K562 (cell line): ENCODE results near the gene CYTH1. TPM values are rescaled to one million over a fixed set of nuclear protein-coding genes. Genes with fewer than 3 reads are reported as not detected.

Source experiments
- CHD2 ChIP-seq: IDR thresholded peaks from 2 replicates; pipeline ENCODE4 v1.6.1; 2011; ENCODE audit warnings: low read depth, low read length
- ESRRB ChIP-seq: fragments of 250-450 bp; sonication (Bioruptor Pico); IDR thresholded peaks from 2 replicates; pipeline ENCODE4 v1.5.0; 2020; ENCODE audit warnings: mild to moderate bottlenecking, moderate library complexity, borderline replicate concordance
- HMBOX1 ChIP-seq: sonication (generic); IDR thresholded peaks from 2 replicates; pipeline ENCODE4 v1.6.1; 2016
- HNRNPLL ChIP-seq: fragments of 200-400 bp; formaldehyde crosslinking; IDR thresholded peaks from 2 replicates; pipeline ENCODE4 v1.6.1; 2017; ENCODE audit warnings: low read length, low read depth, mild to moderate bottlenecking; ENCODE audit not compliant: poor library complexity, severe bottlenecking
- JUND ChIP-seq, 2 experiments: IDR thresholded peaks; 2 replicates in 1 of 2; 3 replicates in 1 of 2; pipeline ENCODE4 v1.6.1; 2011; ENCODE audit warnings: borderline replicate concordance in 2 of 2, low read depth in 2 of 2, low read length in 2 of 2, improper control_type of control experiment in 1 of 2, missing biosample characterization in 1 of 2, missing genetic modification characterization in 1 of 2, missing genetic modification reagents in 1 of 2
- MYBL2 ChIP-seq, 2 experiments: fragments of 450-650 bp in 1 of 2; sonication (generic) in 1 of 2; formaldehyde crosslinking in 1 of 2; IDR thresholded peaks; 2 replicates each; pipeline versions ENCODE4 v1.6.1 to v1.8.1; 2017 to 2022; ENCODE audit warnings: borderline replicate concordance in 1 of 2, inconsistent platforms in 1 of 2, low read depth in 1 of 2, mild to moderate bottlenecking in 1 of 2, missing genetic modification reagents in 1 of 2, moderate library complexity in 1 of 2
- NR2C2 ChIP-seq, 2 experiments: fragments of 200-800 bp in 1 of 2; sonication (Bioruptor generic) in 1 of 2; sonication (generic) in 1 of 2; formaldehyde crosslinking in 1 of 2; IDR thresholded peaks; 2 replicates each; pipeline versions ENCODE4 v1.6.1 to v1.8.0; 2016 to 2022; ENCODE audit warnings: mild to moderate bottlenecking in 1 of 2, missing compliant biosample characterization in 1 of 2, missing genetic modification characterization in 1 of 2, missing genetic modification reagents in 1 of 2
- RBM22 ChIP-seq: fragments of 200-400 bp; formaldehyde crosslinking; IDR thresholded peaks from 2 replicates; pipeline ENCODE4 v1.6.1; 2018; ENCODE audit warnings: low read length, low read depth; ENCODE audit not compliant: poor library complexity, severe bottlenecking
- TEAD4 ChIP-seq, 2 experiments: sonication (generic) in 1 of 2; formaldehyde crosslinking in 1 of 2; IDR thresholded peaks; 2 replicates each; pipeline versions ENCODE4 v1.6.1 to v1.8.0; 2012 to 2022; ENCODE audit warnings: borderline replicate concordance in 1 of 2, inconsistent platforms in 1 of 2, low read length in 1 of 2, mild to moderate bottlenecking in 1 of 2, missing genetic modification reagents in 1 of 2
- USF2 ChIP-seq: sonication (generic); formaldehyde crosslinking; IDR thresholded peaks from 2 replicates; pipeline ENCODE4 v1.5.0; 2020; ENCODE audit warnings: missing genetic modification reagents
- ZFP36 ChIP-seq: fragments of 150-350 bp; IDR thresholded peaks from 2 replicates; pipeline ENCODE4 v1.6.1; 2018; ENCODE audit warnings: low read length, low read depth; ENCODE audit not compliant: partially characterized antibody
- ZNF239 ChIP-seq: fragments of 250-450 bp; sonication (Bioruptor Pico); IDR thresholded peaks from 2 replicates; pipeline ENCODE4 v1.4.0; 2020; ENCODE audit warnings: mild to moderate bottlenecking
- ZNF277 ChIP-seq: fragments of 250-450 bp; sonication (Bioruptor Pico); IDR thresholded peaks from 2 replicates; pipeline ENCODE4 v1.8.0; 2022; ENCODE audit warnings: inconsistent platforms, mild to moderate bottlenecking, moderate library complexity, borderline replicate concordance
- ZNF639 ChIP-seq, 2 experiments: fragments of 200-800 bp in 1 of 2; sonication (Bioruptor generic) in 1 of 2; sonication (generic) in 1 of 2; formaldehyde crosslinking in 1 of 2; IDR thresholded peaks in 1 of 2; conservative IDR thresholded peaks in 1 of 2; 2 replicates each; pipeline versions ENCODE4 v1.5.0 to v1.6.1; 2016 to 2020; ENCODE audit warnings: missing compliant biosample characterization in 1 of 2, missing genetic modification characterization in 1 of 2, missing genetic modification reagents in 1 of 2
- ZZZ3 ChIP-seq: fragments of 450-650 bp; IDR thresholded peaks from 2 replicates; pipeline ENCODE4 v1.6.1; 2016; ENCODE audit warnings: antibody characterized with exemption, mild to moderate bottlenecking, moderate library complexity
- polyA plus RNA-seq, 8 experiments: library from polyadenylated mRNA; depleted of rRNA in 4 of 8; stranded (reverse) in 5 of 8; unstranded in 3 of 8; fragments of >200 nt; fragmentation: Nextera tagmentation in 2 of 8; fragmentation: Illumina TruSeq in 1 of 8; extraction: Ambion mirVana in 2 of 8; extraction: Trizol in 1 of 8; gene quantifications; 2 replicates each; pipeline versions ENCODE4 v1.2.1 to v1.2.3, GENCODE V29; 2011 to 2014; ENCODE audit warnings: inconsistent platforms in 1 of 8, missing spikeins in 1 of 8
- total RNA-seq, 7 experiments: library from RNA; depleted of rRNA in 6 of 7; stranded (reverse); fragments of >200 nt in 6 of 7; fragmentation: Illumina TruSeq in 2 of 7; extraction: Trizol in 2 of 7; gene quantifications; 2 replicates each; pipeline versions ENCODE4 v1.2.1 to v1.2.3, GENCODE V29; 2011 to 2021; ENCODE audit warnings: low replicate concordance in 1 of 7
- TF ChIP-seq, protein P1 (sequence below), 2 experiments: fragments of 450-650 bp; IDR thresholded peaks; 2 replicates each; pipeline ENCODE4 v1.6.1; 2016
- TF ChIP-seq, protein P2 (sequence below): fragments of 250-450 bp; sonication (Bioruptor Pico); IDR thresholded peaks from 2 replicates; pipeline ENCODE4 v1.4.0; 2020

The CYTH1 gene
- total and polyA plus RNA-seq, 9 of the 15 experiments (the other 6 are each of a cell fraction or from before 2014, with no cell fraction given): 0.52 to 27.7 (median 16.8) TPM

GRCh38 chr17:78748730-78749317 is 33.2 kb downstream of the CYTH1 start (continued):
- TF ChIP-seq ZNF639 (CRISPR knock-in tag; conservative IDR thresholded peaks at IDR 0.05 in 1 of 2, IDR thresholded peaks at IDR 0.05 in 1 of 2) (no peak), TEAD4 (IDR thresholded peaks at IDR 0.05; ENCODE audit: low read length) (peak; percentile 41; the same call in 1 of the 2 replicates), TEAD4 (CRISPR knock-in tag; IDR thresholded peaks at IDR 0.05; ENCODE audit: borderline replicate concordance) (no peak), NR2C2 (CRISPR knock-in tag; IDR thresholded peaks at IDR 0.05) (no peak), NR2C2 (tag; IDR thresholded peaks at IDR 0.05) (peak; percentile 47; the same call in 1 of the 2 replicates), RBM22 (no peak), CHD2 (no peak), USF2 (CRISPR knock-in tag) (peak; percentile 56), ZNF277 (no peak), ZZZ3 (no peak), ZFP36 (no peak), ESRRB (CRISPR knock-in tag) (no peak), ZNF239 (CRISPR knock-in tag) (no peak), HNRNPLL (no peak), HMBOX1 (peak; percentile 80), JUND (IDR thresholded peaks at IDR 0.05; ENCODE audit: borderline replicate concordance, low read depth, low read length) (peak; percentile 33; the same call in 1 of the 2 replicates), JUND (tag; IDR thresholded peaks at IDR 0.05; ENCODE audit: borderline replicate concordance, low read depth, low read length) (no peak; the same call in 2 of the 3 replicates), MYBL2 (IDR thresholded peaks at IDR 0.05; ENCODE audit: low read depth) (no peak), MYBL2 (CRISPR knock-in tag; IDR thresholded peaks at IDR 0.05; ENCODE audit: borderline replicate concordance) (no peak)
- TF ChIP-seq, protein P1, sequence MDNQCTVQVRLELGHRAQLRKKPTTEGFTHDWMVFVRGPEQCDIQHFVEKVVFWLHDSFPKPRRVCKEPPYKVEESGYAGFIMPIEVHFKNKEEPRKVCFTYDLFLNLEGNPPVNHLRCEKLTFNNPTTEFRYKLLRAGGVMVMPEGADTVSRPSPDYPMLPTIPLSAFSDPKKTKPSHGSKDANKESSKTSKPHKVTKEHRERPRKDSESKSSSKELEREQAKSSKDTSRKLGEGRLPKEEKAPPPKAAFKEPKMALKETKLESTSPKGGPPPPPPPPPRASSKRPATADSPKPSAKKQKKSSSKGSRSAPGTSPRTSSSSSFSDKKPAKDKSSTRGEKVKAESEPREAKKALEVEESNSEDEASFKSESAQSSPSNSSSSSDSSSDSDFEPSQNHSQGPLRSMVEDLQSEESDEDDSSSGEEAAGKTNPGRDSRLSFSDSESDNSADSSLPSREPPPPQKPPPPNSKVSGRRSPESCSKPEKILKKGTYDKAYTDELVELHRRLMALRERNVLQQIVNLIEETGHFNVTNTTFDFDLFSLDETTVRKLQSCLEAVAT (IDR thresholded peaks at IDR 0.05): no peak
- TF ChIP-seq, protein P2, sequence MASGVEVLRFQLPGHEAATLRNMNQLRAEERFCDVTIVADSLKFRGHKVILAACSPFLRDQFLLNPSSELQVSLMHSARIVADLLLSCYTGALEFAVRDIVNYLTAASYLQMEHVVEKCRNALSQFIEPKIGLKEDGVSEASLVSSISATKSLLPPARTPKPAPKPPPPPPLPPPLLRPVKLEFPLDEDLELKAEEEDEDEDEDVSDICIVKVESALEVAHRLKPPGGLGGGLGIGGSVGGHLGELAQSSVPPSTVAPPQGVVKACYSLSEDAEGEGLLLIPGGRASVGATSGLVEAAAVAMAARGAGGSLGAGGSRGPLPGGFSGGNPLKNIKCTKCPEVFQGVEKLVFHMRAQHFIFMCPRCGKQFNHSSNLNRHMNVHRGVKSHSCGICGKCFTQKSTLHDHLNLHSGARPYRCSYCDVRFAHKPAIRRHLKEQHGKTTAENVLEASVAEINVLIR (CRISPR knock-in tag): no peak
